Activated T-cell treated with anti-CD3 and anti-CD28 coated beads, Interleukin-2, amount 50 U/mL, for 4 hours (primary cell): ENCODE measurements around the gene SSTR3. TPM values are rescaled to one million over a fixed set of nuclear protein-coding genes. Genes with fewer than 3 reads are reported as not detected.

Experiments
- ATAC-seq, 2 donors: fragments of 200-7000 bp; cut with Tn5 transposase; one replicate each; pipeline ENCODE4 v1.10.0; 2021
- DNase-seq: peaks from one replicate; pipeline ENCODE4 v3.0.0-alpha.2; 2020
- H3K27me3 Mint-ChIP-seq: one replicate; pipeline ENCODE4 v1.8.0; 2021; ENCODE audit warnings: low read depth, mixed read lengths
- H3K36me3 Mint-ChIP-seq: one replicate; pipeline ENCODE4 v1.8.0; 2022; ENCODE audit warnings: mixed read lengths; ENCODE audit not compliant: insufficient read depth
- H3K4me1 Mint-ChIP-seq: one replicate; pipeline ENCODE4 v1.8.0; 2021; ENCODE audit warnings: low read depth, mixed read lengths
- H3K4me3 Mint-ChIP-seq: one replicate; pipeline ENCODE4 v1.8.0; 2021; ENCODE audit warnings: mild to moderate bottlenecking, moderate library complexity, mixed read lengths
- H3K9me3 Mint-ChIP-seq: one replicate; pipeline ENCODE4 v1.8.0; 2021; ENCODE audit warnings: mixed read lengths
- total RNA-seq, 3 donors: library from RNA; stranded (reverse); gene quantifications; one replicate each; pipeline ENCODE4 v1.2.1, GENCODE V29; 2021

Gene SSTR3
- total RNA-seq, 3 donors from 2014 or later = 1.7 to 2.3 (median 1.9) TPM

GRCh38 chr22:37226514-37226913 lies 14.2 kb upstream of the SSTR3 start:
- peak; percentile 5 for DNase-seq
- no peaks in the 10 kb centered on the region for H3K27me3 Mint-ChIP-seq
- H3K4me1 Mint-ChIP-seq = peaks cover 89% of the 10 kb centered on the region
- no peak for ATAC-seq
- peaks cover 41% of the 10 kb centered on the region for H3K36me3 Mint-ChIP-seq
- H3K9me3 Mint-ChIP-seq = peaks cover 5% of the 10 kb centered on the region
- no peak overlapping the region for H3K4me3 Mint-ChIP-seq

GRCh38 chr22:37226087-37226486 lies 13.8 kb upstream of the SSTR3 start:
- H3K36me3 Mint-ChIP-seq = peaks cover 39% of the 10 kb centered on the region
- ATAC-seq = no peak

GRCh38 chr22:37225481-37225880 lies 13.2 kb upstream of the SSTR3 start:
- H3K4me1 Mint-ChIP-seq = peaks cover 89% of the 10 kb centered on the region

More at GRCh38 chr22:37226087-37226486, 13.8 kb upstream of the SSTR3 start:
- no peaks in the 10 kb centered on the region for H3K27me3 Mint-ChIP-seq
- peaks cover 7% of the 10 kb centered on the region for H3K9me3 Mint-ChIP-seq
- DNase-seq = peak; percentile 3
- H3K4me3 Mint-ChIP-seq = no peak overlapping the region
- H3K4me1 Mint-ChIP-seq = peaks cover 89% of the 10 kb centered on the region

GRCh38 chr22:37224757-37225420 lies 12.6 kb upstream of the SSTR3 start:
- ATAC-seq (no peak), DNase-seq (no peak)
- H3K27me3 Mint-ChIP-seq = no peaks in the 10 kb centered on the region
- peaks cover 40% of the 10 kb centered on the region for H3K36me3 Mint-ChIP-seq
- H3K4me3 Mint-ChIP-seq = no peak overlapping the region
- H3K4me1 Mint-ChIP-seq = peaks cover 90% of the 10 kb centered on the region
- H3K9me3 Mint-ChIP-seq = peaks cover 12% of the 10 kb centered on the region

More at GRCh38 chr22:37225481-37225880, 13.2 kb upstream of the SSTR3 start:
- Mint-ChIP-seq H3K36me3 (peaks cover 40% of the 10 kb centered on the region), H3K9me3 (peaks cover 12% of the 10 kb centered on the region), H3K27me3 (no peaks in the 10 kb centered on the region), H3K4me3 (no peak overlapping the region)
- ATAC-seq = no peak
- DNase-seq = no peak

GRCh38 chr22:37223965-37224551 lies 11.8 kb upstream of the SSTR3 start:
- Mint-ChIP-seq H3K4me1 (peaks cover 90% of the 10 kb centered on the region), H3K27me3 (no peaks in the 10 kb centered on the region), H3K9me3 (peaks cover 12% of the 10 kb centered on the region), H3K4me3 (peak overlapping the region; percentile 3), H3K36me3 (peaks cover 40% of the 10 kb centered on the region)
- peak; percentile 51 to 58 for ATAC-seq
- DNase-seq = no peak

GRCh38 chr22:37222440-37222971 lies 10.2 kb upstream of the SSTR3 start:
- Mint-ChIP-seq H3K4me3 (peak overlapping the region; percentile 16), H3K36me3 (peaks cover 40% of the 10 kb centered on the region), H3K9me3 (peaks cover 12% of the 10 kb centered on the region), H3K27me3 (no peaks in the 10 kb centered on the region), H3K4me1 (peaks cover 90% of the 10 kb centered on the region)
- DNase-seq (no peak), ATAC-seq (peak; percentile 23 to 27)

- Mint-ChIP-seq H3K9me3 (peaks cover 12% of the 10 kb centered on the region), H3K4me3 (no peak overlapping the region), H3K4me1 (peaks cover 96% of the 10 kb centered on the region), H3K27me3 (no peaks in the 10 kb centered on the region), H3K36me3 (peaks cover 40% of the 10 kb centered on the region)
- ATAC-seq (no peak), DNase-seq (no peak)
Observed at GRCh38 chr22:37221424-37222333, 9.4 kb upstream of the SSTR3 start.

GRCh38 chr22:37220543-37220981 lies 8.3 kb upstream of the SSTR3 start:
- no peaks in the 10 kb centered on the region for H3K27me3 Mint-ChIP-seq

GRCh38 chr22:37219533-37219932 lies 7.3 kb upstream of the SSTR3 start:
- Mint-ChIP-seq H3K4me1 (peaks cover 83% of the 10 kb centered on the region), H3K27me3 (no peaks in the 10 kb centered on the region), H3K36me3 (peaks cover 29% of the 10 kb centered on the region), H3K9me3 (peaks cover 12% of the 10 kb centered on the region), H3K4me3 (peak overlapping the region; percentile 58)
- ATAC-seq (peak; percentile 16 to 31), DNase-seq (no peak)

More at GRCh38 chr22:37220543-37220981, 8.3 kb upstream of the SSTR3 start:
- Mint-ChIP-seq H3K4me1 (peaks cover 91% of the 10 kb centered on the region), H3K36me3 (peaks cover 35% of the 10 kb centered on the region), H3K4me3 (peak overlapping the region; percentile 58), H3K9me3 (peaks cover 12% of the 10 kb centered on the region)
- ATAC-seq (no peak), DNase-seq (no peak)

- H3K36me3 Mint-ChIP-seq = peaks cover 24% of the 10 kb centered on the region
- DNase-seq (peak; percentile 66), ATAC-seq (peak; percentile 83 to 85)
- H3K9me3 Mint-ChIP-seq = peaks cover 12% of the 10 kb centered on the region
- no peaks in the 10 kb centered on the region for H3K27me3 Mint-ChIP-seq
- H3K4me3 Mint-ChIP-seq = peak overlapping the region; percentile 58
- H3K4me1 Mint-ChIP-seq = peaks cover 77% of the 10 kb centered on the region
Observed at GRCh38 chr22:37218771-37219411, 6.6 kb upstream of the SSTR3 start.

GRCh38 chr22:37218399-37218770 lies 6.1 kb upstream of the SSTR3 start:
- H3K9me3 Mint-ChIP-seq = peaks cover 12% of the 10 kb centered on the region
- DNase-seq (no peak), ATAC-seq (peak; percentile 1 to 3)
- H3K36me3 Mint-ChIP-seq = peaks cover 19% of the 10 kb centered on the region
- H3K4me3 Mint-ChIP-seq = peak overlapping the region; percentile 58
- peaks cover 72% of the 10 kb centered on the region for H3K4me1 Mint-ChIP-seq
- no peaks in the 10 kb centered on the region for H3K27me3 Mint-ChIP-seq

- no peak for ATAC-seq
Observed at GRCh38 chr22:37215890-37216289, 3.6 kb upstream of the SSTR3 start.

GRCh38 chr22:37214731-37215030 lies 2.4 kb upstream of the SSTR3 start:
- no peak for ATAC-seq
- H3K4me1 Mint-ChIP-seq = peaks cover 37% of the 10 kb centered on the region
- H3K9me3 Mint-ChIP-seq = no peaks in the 10 kb centered on the region
- DNase-seq = no peak
- H3K36me3 Mint-ChIP-seq = peaks cover 8% of the 10 kb centered on the region
- no peak overlapping the region for H3K4me3 Mint-ChIP-seq
- no peaks in the 10 kb centered on the region for H3K27me3 Mint-ChIP-seq

More at GRCh38 chr22:37215890-37216289, 3.6 kb upstream of the SSTR3 start:
- Mint-ChIP-seq H3K9me3 (peaks cover 3% of the 10 kb centered on the region), H3K4me1 (peaks cover 49% of the 10 kb centered on the region), H3K4me3 (no peak overlapping the region), H3K27me3 (no peaks in the 10 kb centered on the region), H3K36me3 (peaks cover 12% of the 10 kb centered on the region)
- no peak for DNase-seq
